Raji (cell line): ENCODE results near the gene UCMA.

Experiments
- POLR2A ChIP-seq: IDR thresholded peaks from 2 replicates; pipeline ENCODE4 v1.6.1; 2011; ENCODE audit warnings: low read depth, low read length, control low read depth; ENCODE audit not compliant: insufficient read depth

Gene UCMA

GRCh38 chr10:13234172-13234571 lies at the start of gene UCMA:
Gene UCMA, minus strand, starts transcription at chr10:13234374. Its CDS starts 116 bp downstream, at chr10:13234258.
- no peak for TF ChIP-seq POLR2A

- TF ChIP-seq POLR2A: no peak
These were observed 42.7 kb upstream of the UCMA start for GRCh38 chr10:13276749-13277365.

DNA sequence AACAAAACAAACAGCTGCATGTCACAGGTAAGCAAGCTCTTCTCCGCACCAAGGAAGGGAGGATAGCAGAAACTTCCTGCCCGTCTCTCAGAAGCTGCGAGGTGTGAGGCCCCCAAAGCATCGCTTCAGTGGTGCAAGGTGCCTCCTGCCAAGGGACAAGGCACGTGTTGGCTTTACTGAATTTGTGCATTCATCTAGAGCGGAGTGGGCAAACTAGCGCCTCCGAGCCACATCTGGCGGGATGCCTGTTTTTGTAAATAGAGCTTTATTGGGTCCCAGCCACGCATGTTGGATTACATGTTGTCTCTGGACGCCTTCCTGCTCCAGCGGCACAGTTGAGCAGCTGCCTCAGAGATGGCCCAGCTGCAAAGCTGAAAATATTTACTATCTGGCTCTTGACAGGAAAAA lies 38.0 kb upstream of the UCMA start:
- no peak for TF ChIP-seq POLR2A

DNA sequence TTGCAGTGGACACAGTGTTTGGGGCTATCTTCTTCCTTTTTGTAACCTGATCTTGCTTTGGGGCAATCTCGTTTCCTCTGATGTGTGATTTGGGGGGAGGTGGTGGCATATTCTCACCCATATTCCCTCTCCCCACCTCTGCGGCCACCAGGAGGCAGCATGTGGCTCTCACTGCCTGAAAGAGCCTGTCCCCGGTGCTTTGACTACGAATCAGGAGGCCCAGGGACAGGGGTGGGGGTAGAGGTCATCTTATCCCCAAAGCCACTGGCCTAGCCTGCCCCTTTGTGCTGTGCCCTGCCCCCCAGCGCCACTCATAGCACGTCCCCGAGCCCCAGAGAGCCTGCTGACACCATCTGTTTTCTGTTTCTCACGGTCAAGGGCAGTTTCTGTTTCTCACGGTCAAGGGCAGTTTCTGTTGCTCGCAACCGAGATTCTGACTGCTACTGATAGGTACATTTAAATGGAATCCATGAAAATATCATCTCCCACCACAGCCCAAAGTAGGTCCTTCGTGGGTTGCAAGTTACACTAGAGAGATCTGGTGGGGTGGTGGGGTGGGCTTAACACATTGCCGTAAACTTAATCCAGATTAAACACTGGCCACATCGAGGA lies 37.5 kb upstream of the UCMA start:
- no peak for TF ChIP-seq POLR2A

DNA sequence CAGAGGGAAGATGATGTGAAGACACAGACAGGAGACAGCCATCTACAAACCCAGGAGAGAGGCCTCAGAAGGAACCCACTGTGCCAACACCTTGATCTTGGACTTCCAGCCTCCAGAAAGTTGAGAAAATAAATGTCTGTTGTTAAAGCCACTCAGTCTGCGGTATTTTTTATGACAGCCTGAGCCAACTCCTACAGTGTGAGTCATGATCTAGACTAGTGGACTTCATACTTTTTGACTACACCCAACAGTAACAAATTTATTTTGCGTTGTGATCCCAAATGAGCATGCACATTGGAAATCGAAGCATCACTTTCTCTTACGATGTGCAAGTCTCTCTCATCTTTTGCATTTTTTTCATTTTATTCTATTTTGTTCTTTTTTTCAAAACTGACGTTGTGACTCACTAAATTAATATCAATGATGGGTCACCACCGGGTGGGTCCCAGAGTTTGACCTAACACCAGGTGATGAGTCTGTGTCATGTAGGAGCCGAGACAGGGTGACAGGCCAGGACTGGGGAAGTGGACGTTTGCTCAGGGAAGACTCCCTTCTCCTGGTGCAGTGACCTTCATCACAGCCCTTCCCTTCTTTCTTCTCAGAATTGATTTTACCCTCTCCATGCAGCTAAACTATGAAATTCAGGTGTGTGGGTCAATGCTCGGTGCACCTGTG lies 36.8 kb upstream of the UCMA start:
- no peak for TF ChIP-seq POLR2A

GRCh38 chr10:13268841-13269240 lies 34.7 kb upstream of the UCMA start:
- no peak for TF ChIP-seq POLR2A

DNA sequence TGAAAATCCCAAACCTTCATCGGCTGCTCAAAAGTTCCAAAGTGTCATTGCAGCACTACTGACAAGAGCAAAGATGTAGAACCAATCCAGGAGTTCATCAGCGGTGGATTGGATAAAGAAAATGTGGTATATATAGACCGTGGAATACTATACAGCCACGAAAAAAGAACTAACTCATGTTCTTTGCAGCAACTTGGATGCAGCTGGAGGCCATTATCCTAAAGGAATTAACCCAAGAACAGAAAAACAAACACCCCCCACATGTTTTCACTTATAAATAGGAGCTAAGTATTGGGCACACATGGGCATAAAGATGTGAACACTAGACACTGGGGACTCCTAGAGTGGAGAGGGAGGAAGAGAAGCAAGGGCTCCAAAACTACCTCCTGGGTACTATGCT lies 34.1 kb upstream of the UCMA start:
- no peak for TF ChIP-seq POLR2A

GRCh38 chr10:13263591-13263990 lies 29.4 kb upstream of the UCMA start:
- TF ChIP-seq POLR2A: no peak

DNA sequence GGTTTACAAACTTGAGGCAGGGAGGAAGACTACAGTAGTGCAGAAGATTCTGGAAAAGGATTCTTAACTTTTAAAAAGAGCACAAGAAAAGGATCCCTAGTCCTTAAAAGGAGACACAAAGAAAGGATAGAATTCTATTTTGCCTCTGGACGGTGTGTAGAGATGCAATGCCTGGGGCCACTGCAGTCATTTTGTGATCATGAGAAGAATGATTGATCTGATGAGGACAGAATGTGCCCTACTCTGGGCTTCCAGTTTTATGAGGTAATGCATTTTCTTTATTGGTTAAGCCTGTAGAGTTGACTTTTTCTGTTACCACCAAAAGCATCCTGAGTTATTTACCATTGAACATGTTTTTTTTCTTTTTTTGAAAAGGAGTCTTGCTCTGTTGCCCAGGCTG lies 28.3 kb upstream of the UCMA start:
- TF ChIP-seq POLR2A: no peak

DNA sequence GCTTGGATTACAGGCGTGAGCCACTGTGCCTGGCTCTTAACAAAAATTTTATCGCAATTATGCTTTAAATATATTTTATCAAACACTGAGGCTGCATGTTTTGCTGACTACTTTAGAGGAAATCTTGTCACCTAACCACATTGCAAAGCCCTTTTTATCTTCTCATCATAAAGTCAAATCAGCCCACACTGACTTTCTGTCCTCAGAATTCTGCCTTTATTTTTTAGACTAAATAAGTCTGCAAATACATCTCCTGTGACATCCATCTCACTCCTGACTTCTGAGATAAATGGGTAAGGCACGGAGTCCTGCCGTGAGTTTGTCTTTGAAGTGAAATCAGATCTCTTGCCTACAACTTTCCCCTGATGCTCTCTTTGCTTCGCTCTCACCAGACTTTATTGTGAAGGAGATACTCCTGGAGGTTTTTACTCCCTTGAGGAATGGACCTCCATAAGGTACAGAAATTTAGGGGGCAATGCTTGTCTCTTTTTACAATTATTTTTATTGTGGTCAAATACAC lies 23.5 kb upstream of the UCMA start:
- no peak for TF ChIP-seq POLR2A

GRCh38 chr10:13256627-13257026 lies 22.5 kb upstream of the UCMA start:
- TF ChIP-seq POLR2A: no peak

GRCh38 chr10:13253726-13254125 lies 19.6 kb upstream of the UCMA start:
- no peak for TF ChIP-seq POLR2A

DNA sequence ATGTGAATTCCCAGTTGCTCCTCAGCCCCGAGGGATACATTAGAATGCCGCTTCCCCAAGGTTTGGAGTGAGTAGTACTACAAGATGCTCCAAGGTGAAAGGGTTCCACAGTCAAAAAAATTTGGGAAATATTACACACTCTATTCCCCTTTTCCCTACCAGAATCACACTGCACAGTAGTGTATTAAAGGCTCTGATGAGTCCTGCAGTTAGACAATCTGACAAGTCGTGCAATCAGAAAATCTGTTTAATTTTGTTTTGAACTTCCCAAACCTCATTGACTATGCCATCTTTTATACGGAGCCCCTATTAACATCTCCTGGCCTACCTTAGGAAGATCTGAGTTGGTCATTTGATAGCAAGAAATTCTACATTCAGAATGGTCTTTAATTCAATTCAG lies 13.6 kb upstream of the UCMA start:
- no peak for TF ChIP-seq POLR2A

GRCh38 chr10:13247246-13247645 lies 13.1 kb upstream of the UCMA start:
- no peak for TF ChIP-seq POLR2A

DNA sequence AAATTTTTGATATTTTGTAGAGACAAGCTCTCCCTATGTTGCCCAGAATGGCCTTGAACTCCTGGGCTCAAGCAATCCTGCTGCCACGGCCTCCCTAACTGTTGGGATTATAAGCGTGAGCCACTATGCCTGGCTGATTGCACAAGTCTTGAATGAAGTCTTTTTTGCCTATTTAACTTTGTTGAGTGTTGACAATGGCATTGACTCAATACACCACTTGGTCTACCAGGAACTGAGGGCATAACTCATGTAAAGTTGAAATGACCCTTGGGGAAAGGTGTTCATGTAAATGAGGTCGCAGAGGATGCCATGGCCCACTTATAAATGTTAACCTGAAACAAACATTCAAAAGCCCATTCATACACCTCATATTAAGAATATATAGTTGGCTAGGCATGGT lies 7.4 kb upstream of the UCMA start:
- TF ChIP-seq POLR2A: no peak

GRCh38 chr10:13239923-13240322 lies 5.7 kb upstream of the UCMA start:
- no peak for TF ChIP-seq POLR2A
